Measurements from ENCODE around the gene LZTR1.

Gene LZTR1

GRCh38 chr22:20992056-20992442, 10.0 kb downstream of the LZTR1 start:
- no peak overlapping the region for H3K4me2 ChIP-seq (ENCODE audit: low read depth, low read length, poor library complexity, severe bottlenecking)

DNA sequence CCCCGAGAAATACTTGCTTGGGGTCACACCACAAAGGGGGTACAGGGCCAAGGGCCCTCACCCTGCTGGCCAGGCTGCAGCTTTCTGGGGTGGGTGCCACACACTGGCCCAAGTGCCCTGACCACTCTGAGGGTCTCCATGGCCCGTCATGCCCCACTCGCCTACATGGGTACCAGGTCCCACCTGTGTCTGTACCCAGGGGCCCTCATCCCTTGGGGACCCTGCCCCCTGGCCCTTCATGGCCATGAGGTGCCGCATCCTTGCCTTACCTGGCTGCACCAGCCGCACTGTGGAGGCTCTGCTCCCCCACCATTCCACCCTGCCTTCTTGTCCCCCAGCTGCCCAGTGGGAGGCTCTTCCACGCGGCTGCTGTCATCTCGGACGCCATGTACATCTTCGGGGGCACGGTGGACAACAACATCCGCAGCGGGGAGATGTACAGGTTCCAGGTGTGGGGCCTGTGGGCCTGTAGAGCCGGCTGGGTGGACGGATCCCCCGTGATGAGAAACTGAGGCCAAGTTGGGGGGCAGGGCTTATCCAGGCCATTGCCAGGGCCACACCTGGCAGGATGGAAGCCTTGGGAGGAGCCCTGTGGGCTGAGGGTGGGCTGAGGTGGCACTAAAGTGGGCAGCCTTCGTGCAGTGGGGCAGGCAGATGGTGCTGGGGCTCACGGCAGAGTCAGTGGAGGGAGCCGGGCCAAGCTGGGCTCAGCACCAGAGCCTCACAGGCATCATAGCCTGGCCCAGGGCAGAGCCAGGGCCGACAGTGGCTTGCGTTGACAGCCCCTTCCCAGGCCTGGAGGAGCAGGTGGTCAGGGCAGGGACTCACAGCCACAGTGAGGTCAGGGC, 10.6 kb downstream of the LZTR1 start:
- Histone ChIP-seq H3K4me1 (ENCODE audit: insufficient read depth, low read length, poor library complexity, severe bottlenecking) (peaks cover 8% of the 10 kb centered on the region), H3K9ac (ENCODE audit: low read depth, low read length, poor library complexity, severe bottlenecking) (no peak overlapping the region), H3K79me2 (ENCODE audit: insufficient read depth, low read length) (no peaks in the 10 kb centered on the region), H3K4me2 (ENCODE audit: low read depth, low read length, poor library complexity, severe bottlenecking) (no peak overlapping the region), H3K4me3 (ENCODE audit: low read length, poor library complexity, severe bottlenecking) (no peak overlapping the region), H3K36me3 (ENCODE audit: insufficient read depth, low read length) (peaks cover 5% of the 10 kb centered on the region; the same call in 1 of the 2 replicates), H3K9me2 (replicated peaks; ENCODE audit: low read depth, low read length) (no peaks in the 10 kb centered on the region), H4K20me1 (ENCODE audit: insufficient read depth, low read length, poor library complexity, severe bottlenecking) (no peaks in the 10 kb centered on the region), H2AFZ (ENCODE audit: low read length) (no peak overlapping the region), H3F3A (ENCODE audit: low read depth) (no peaks in the 10 kb centered on the region), H3K9me3 (ENCODE audit: insufficient read depth, low read depth, low read length) (no peaks in the 10 kb centered on the region), H3K27me3 (ENCODE audit: insufficient read depth, low read length, poor library complexity, severe bottlenecking) (no peaks in the 10 kb centered on the region)
- TF ChIP-seq, protein P1, sequence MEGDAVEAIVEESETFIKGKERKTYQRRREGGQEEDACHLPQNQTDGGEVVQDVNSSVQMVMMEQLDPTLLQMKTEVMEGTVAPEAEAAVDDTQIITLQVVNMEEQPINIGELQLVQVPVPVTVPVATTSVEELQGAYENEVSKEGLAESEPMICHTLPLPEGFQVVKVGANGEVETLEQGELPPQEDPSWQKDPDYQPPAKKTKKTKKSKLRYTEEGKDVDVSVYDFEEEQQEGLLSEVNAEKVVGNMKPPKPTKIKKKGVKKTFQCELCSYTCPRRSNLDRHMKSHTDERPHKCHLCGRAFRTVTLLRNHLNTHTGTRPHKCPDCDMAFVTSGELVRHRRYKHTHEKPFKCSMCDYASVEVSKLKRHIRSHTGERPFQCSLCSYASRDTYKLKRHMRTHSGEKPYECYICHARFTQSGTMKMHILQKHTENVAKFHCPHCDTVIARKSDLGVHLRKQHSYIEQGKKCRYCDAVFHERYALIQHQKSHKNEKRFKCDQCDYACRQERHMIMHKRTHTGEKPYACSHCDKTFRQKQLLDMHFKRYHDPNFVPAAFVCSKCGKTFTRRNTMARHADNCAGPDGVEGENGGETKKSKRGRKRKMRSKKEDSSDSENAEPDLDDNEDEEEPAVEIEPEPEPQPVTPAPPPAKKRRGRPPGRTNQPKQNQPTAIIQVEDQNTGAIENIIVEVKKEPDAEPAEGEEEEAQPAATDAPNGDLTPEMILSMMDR (conservative IDR thresholded peaks at IDR 0.05; ENCODE audit: low read length) = no peak
- no peak for TF ChIP-seq EZH2phosphoT487 (IDR thresholded peaks at IDR 0.05; ENCODE audit: borderline replicate concordance)

More at GRCh38 chr22:20992056-20992442, 10.0 kb downstream of the LZTR1 start:
- Histone ChIP-seq H4K20me1 (ENCODE audit: insufficient read depth, low read length, poor library complexity, severe bottlenecking) (no peaks in the 10 kb centered on the region), H3K9me3 (ENCODE audit: insufficient read depth, low read depth, low read length) (no peaks in the 10 kb centered on the region), H2AFZ (ENCODE audit: low read length) (no peak overlapping the region), H3F3A (ENCODE audit: low read depth) (no peaks in the 10 kb centered on the region), H3K4me1 (ENCODE audit: insufficient read depth, low read length, poor library complexity, severe bottlenecking) (peaks cover 8% of the 10 kb centered on the region), H3K36me3 (ENCODE audit: insufficient read depth, low read length) (peaks cover 5% of the 10 kb centered on the region; the same call in 1 of the 2 replicates), H3K27me3 (ENCODE audit: insufficient read depth, low read length, poor library complexity, severe bottlenecking) (no peaks in the 10 kb centered on the region), H3K9me2 (replicated peaks; ENCODE audit: low read depth, low read length) (no peaks in the 10 kb centered on the region), H3K79me2 (ENCODE audit: insufficient read depth, low read length) (no peaks in the 10 kb centered on the region), H3K4me3 (ENCODE audit: low read length, poor library complexity, severe bottlenecking) (no peak overlapping the region), H3K9ac (ENCODE audit: low read depth, low read length, poor library complexity, severe bottlenecking) (no peak overlapping the region)
- TF ChIP-seq, protein P1 (conservative IDR thresholded peaks at IDR 0.05; ENCODE audit: low read length) = no peak
- TF ChIP-seq EZH2phosphoT487 (IDR thresholded peaks at IDR 0.05; ENCODE audit: borderline replicate concordance) = no peak

GRCh38 chr22:20993304-20994127, 11.4 kb downstream of the LZTR1 start:
- no peaks in the 10 kb centered on the region for H3K9me2 ChIP-seq (replicated peaks; ENCODE audit: low read depth, low read length)
- no peaks in the 10 kb centered on the region for H3K79me2 ChIP-seq (ENCODE audit: insufficient read depth, low read length)
- no peaks in the 10 kb centered on the region for H3K9me3 ChIP-seq (ENCODE audit: insufficient read depth, low read depth, low read length)
- H3F3A ChIP-seq (ENCODE audit: low read depth) = no peaks in the 10 kb centered on the region
- no peak for TF ChIP-seq EZH2phosphoT487 (IDR thresholded peaks at IDR 0.05; ENCODE audit: borderline replicate concordance)
- H3K4me2 ChIP-seq (ENCODE audit: low read depth, low read length, poor library complexity, severe bottlenecking) = no peak overlapping the region
- no peak overlapping the region for H3K9ac ChIP-seq (ENCODE audit: low read depth, low read length, poor library complexity, severe bottlenecking)
- no peak overlapping the region for H2AFZ ChIP-seq (ENCODE audit: low read length)
- no peaks in the 10 kb centered on the region for H3K27me3 ChIP-seq (ENCODE audit: insufficient read depth, low read length, poor library complexity, severe bottlenecking)
- H4K20me1 ChIP-seq (ENCODE audit: insufficient read depth, low read length, poor library complexity, severe bottlenecking) = no peaks in the 10 kb centered on the region
- H3K4me3 ChIP-seq (ENCODE audit: low read length, poor library complexity, severe bottlenecking) = no peak overlapping the region
- peaks cover 5% of the 10 kb centered on the region; the same call in 1 of the 2 replicates for H3K36me3 ChIP-seq (ENCODE audit: insufficient read depth, low read length)
- H3K4me1 ChIP-seq (ENCODE audit: insufficient read depth, low read length, poor library complexity, severe bottlenecking) = peaks cover 8% of the 10 kb centered on the region
